Measurements from ENCODE around the gene PLEKHG1. TPM values are rescaled to one million over a fixed set of nuclear protein-coding genes. Genes with fewer than 3 reads are reported as not detected.

The PLEKHG1 gene
- total and polyA plus RNA-seq, 2 of the 13 experiments (the other 11 are each of a cell fraction or from before 2014, with no cell fraction given): 0.03 to 0.04 TPM

DNA sequence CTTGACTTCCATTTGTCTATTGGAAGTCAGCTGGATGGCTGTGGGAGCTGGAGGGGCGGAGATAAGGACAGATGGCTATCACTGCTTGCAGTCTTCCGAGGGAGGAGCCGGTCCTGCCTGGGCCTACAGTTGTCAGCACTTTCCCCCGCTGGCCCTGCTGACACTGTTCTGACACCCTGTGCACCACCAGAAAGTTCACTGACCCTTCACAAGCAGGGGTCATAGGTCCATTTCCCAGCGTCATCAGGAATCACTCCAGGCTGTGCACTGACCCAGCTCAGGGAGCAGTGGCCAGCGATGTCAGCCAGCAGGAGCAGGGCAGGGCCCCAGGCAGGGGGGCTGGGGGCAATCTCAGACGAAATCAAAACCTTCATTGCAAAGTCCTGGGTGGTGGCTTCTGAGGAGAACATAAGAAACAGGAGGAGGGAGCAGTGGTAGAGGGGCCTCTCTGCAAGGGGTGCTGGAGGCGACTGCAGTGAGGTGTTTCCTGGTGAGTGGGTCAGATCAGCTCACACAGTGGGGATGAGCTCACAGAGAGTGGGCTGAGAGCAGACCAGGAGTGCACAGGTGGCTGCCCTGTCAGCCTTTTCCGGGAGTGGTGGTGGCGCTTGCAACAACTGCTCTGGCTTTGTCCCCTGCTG is 26.5 kb upstream of the PLEKHG1 start (continued):
- TF ChIP-seq JUNB (CRISPR knock-in tag; IDR thresholded peaks at IDR 0.05; ENCODE audit: borderline replicate concordance) (no peak), CHCHD3 (CRISPR knock-in tag; IDR thresholded peaks at IDR 0.05) (no peak), ZNF713 (CRISPR knock-in tag; IDR thresholded peaks at IDR 0.05) (no peak), ZNF142 (CRISPR knock-in tag; IDR thresholded peaks at IDR 0.05) (no peak), ZFYVE20 (CRISPR knock-in tag; IDR thresholded peaks at IDR 0.05; ENCODE audit: borderline replicate concordance, low read depth) (no peak), CBFB (CRISPR knock-in tag; IDR thresholded peaks at IDR 0.05) (no peak), ZNF564 (CRISPR knock-in tag; IDR thresholded peaks at IDR 0.05) (no peak), KAT8 (CRISPR knock-in tag; IDR thresholded peaks at IDR 0.05) (no peak), PHF21A (CRISPR knock-in tag; IDR thresholded peaks at IDR 0.05) (no peak), YEATS4 (CRISPR knock-in tag; IDR thresholded peaks at IDR 0.05; ENCODE audit: borderline replicate concordance) (no peak), ATAD3A (CRISPR knock-in tag; IDR thresholded peaks at IDR 0.05) (no peak), XBP1 (CRISPR knock-in tag; IDR thresholded peaks at IDR 0.05) (no peak), CCAR2 (optimal IDR thresholded peaks at IDR 0.05; ENCODE audit: low read depth, low read length) (no peak), TERF1 (CRISPR knock-in tag; IDR thresholded peaks at IDR 0.05) (no peak), HMG20A (CRISPR knock-in tag; IDR thresholded peaks at IDR 0.05; ENCODE audit: borderline replicate concordance) (no peak)
- TF ChIP-seq, protein P1, sequence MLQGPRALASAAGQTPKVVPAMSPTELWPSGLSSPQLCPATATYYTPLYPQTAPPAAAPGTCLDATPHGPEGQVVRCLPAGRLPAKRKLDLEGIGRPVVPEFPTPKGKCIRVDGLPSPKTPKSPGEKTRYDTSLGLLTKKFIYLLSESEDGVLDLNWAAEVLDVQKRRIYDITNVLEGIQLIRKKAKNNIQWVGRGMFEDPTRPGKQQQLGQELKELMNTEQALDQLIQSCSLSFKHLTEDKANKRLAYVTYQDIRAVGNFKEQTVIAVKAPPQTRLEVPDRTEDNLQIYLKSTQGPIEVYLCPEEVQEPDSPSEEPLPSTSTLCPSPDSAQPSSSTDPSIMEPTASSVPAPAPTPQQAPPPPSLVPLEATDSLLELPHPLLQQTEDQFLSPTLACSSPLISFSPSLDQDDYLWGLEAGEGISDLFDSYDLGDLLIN (CRISPR knock-in tag; IDR thresholded peaks at IDR 0.05; ENCODE audit: borderline replicate concordance): no peak
- TF ChIP-seq, protein P2, sequence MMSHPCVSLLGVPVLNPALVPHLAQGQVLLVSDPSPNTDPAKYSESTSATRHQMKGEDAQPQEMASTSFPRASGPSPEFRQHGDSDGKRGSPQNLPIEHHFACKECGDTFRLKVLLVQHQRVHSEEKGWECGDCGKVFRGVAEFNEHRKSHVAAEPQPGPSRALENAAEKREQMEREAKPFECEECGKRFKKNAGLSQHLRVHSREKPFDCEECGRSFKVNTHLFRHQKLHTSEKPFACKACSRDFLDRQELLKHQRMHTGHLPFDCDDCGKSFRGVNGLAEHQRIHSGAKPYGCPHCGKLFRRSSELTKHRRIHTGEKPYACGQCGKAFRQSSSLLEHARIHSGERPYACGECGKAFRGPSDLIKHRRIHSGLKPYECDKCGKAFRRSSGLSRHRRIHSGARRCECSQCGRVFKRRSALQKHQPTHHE (CRISPR knock-in tag; IDR thresholded peaks at IDR 0.05; ENCODE audit: borderline replicate concordance): no peak
- TF ChIP-seq, protein P3, sequence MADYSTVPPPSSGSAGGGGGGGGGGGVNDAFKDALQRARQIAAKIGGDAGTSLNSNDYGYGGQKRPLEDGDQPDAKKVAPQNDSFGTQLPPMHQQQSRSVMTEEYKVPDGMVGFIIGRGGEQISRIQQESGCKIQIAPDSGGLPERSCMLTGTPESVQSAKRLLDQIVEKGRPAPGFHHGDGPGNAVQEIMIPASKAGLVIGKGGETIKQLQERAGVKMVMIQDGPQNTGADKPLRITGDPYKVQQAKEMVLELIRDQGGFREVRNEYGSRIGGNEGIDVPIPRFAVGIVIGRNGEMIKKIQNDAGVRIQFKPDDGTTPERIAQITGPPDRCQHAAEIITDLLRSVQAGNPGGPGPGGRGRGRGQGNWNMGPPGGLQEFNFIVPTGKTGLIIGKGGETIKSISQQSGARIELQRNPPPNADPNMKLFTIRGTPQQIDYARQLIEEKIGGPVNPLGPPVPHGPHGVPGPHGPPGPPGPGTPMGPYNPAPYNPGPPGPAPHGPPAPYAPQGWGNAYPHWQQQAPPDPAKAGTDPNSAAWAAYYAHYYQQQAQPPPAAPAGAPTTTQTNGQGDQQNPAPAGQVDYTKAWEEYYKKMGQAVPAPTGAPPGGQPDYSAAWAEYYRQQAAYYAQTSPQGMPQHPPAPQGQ (CRISPR knock-in tag; IDR thresholded peaks at IDR 0.05; ENCODE audit: borderline replicate concordance): no peak

Data from HepG2 (cell line).